GM18870 (cell line): ENCODE data around the gene GPR39.
"Not testable (repeated sequence)": the region's sequence is repeated elsewhere in the genome, so short reads cannot be mapped to it uniquely, and the experiment has no call there.

Experiments used
- ATAC-seq: cut with Tn5 transposase; IDR thresholded peaks from one replicate; pipeline ENCODE4 v1.9.1; 2021; ENCODE audit warnings: moderate library complexity; ENCODE audit not compliant: unreplicated experiment

Gene GPR39

GRCh38 chr2:132489150-132489549 lies 72.5 kb downstream of the GPR39 start:
- ATAC-seq = no peak

DNA sequence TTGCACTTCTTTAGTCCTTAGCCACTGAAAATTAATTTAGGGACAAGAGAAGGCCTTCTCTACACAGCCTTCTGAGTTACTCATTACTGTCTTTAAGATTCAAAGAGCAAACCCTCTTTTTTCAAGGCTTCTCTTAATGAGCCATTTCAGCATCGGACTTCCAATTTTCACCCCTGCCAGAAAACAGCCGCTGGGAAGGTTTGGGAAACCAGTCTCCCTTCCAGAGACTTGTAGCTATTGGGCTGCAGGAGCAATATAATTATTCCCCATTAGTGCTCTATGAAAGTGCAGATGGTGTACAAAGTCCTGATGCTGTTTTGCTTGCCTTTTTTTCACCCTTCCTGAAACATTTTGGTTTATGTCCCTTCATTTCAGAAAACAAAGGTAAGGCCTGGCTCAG lies 79.3 kb downstream of the GPR39 start:
- no peak for ATAC-seq

- no peak for ATAC-seq
These were observed 80.0 kb downstream of the GPR39 start for GRCh38 chr2:132496555-132496954.

DNA sequence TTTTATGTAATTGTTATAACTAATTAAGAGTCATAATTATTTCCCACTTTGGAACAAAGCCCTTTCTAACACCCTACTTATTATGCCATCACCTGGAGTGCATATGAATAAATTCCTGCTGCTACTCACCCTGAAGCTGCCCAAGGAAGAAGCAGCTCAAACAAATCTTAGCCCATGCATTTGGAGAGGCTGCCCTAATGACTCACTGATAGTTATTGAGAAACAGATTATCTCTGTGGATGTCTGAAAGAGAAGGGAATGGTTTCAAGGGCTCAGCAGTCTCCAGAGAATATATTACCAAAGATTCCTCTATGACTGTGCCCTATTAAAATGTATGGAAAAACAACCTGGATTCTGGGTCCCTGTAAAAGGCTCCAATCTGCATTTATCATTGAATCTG lies 81.0 kb downstream of the GPR39 start:
- no peak for ATAC-seq

- no peak for ATAC-seq
These were observed 87.1 kb downstream of the GPR39 start for GRCh38 chr2:132503701-132504100.

GRCh38 chr2:132515010-132515409 lies 98.4 kb downstream of the GPR39 start:
- ATAC-seq = no peak

- no peak for ATAC-seq
These were observed 100.8 kb downstream of the GPR39 start for GRCh38 chr2:132517386-132517785.

- ATAC-seq = no peak
These were observed 101.7 kb downstream of the GPR39 start for GRCh38 chr2:132518302-132518701.

- ATAC-seq = no peak
These were observed 103.0 kb downstream of the GPR39 start for GRCh38 chr2:132519566-132519965.

GRCh38 chr2:132521341-132521740 lies 104.7 kb downstream of the GPR39 start:
- no peak for ATAC-seq

DNA sequence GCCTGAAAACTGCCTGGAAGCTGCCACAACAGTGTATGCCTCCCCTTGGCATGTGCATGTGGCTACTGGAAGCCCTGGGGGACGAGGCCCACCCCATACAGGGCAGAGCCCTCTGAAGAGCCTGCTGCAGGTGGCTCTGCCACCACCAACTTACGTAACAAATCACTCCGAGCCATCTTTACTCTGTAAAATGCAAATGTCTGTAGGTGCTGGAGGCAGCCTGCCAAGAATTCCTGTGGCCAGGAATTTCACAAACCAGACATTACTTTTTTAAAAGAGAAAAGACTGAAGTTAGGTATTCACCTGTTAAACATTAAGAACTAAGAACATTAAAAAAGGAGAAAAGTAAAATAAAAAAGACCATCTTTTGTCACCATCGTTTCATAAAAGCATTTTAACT lies 106.3 kb downstream of the GPR39 start:
- ATAC-seq = no peak

DNA sequence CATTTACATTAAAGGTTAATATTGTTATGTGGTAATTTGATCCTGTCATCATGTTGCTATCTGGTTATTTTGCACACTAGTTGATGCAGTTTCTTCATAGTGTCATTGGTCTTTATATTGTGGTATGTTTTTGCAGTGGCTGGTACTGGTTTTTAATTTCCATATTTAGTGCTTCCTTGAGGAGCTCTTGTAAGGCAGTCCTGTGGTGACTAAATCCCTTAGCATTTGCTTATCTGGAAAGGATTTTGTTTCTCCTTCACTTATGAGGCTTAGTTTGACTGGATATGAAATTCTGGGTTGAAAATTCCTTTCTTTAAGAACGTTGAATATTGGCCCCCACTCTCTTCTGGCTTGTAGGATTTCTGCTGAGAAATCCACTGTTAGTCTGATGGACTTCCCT lies 120.5 kb downstream of the GPR39 start:
- ATAC-seq = not testable (repeated sequence)

DNA sequence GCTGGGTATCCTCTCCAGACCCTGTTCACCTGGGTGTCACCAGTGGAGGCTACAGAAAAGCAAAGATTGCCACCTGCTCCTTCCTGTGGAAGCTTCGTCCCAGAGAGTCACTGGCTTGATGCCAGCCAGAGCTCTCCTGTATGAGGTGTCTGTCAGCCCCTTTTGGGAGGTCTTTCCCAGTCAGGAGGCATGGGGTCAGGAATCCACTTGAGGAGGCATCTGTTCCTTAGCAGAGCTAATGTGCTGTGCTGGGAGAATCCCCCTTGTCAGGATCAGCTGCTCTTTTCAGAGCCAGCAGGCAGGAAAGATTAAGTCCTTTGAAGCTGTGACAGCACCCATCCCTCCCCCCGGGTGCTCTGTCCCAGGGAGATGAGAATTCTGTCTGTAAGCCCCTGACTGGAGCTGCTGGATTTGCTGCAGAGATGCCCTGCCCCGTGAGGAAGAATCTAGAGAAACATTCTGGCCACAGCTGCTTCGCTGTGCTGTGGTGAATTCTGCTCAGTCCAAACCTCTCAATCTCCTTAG lies 121.8 kb downstream of the GPR39 start:
- no peak for ATAC-seq

DNA sequence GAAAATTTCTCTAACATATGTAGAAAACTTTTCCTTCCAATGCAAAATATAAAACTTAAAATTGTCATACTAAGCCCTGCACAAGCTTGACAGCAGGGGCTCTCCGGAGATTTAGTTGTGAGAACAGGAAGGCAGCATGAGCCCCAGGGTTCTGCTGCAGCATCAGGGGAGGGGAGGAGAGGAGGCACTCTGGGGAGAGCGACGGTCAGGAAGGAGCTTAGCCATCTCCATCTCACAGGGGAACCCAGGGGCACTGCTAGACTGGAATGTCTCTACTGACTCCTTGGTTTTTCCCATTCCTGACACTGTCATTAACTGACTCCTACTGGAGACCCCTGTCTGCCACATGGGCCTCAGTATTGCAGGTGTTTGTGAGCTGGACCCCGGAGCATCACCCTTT lies 123.6 kb downstream of the GPR39 start:
- ATAC-seq = no peak

DNA sequence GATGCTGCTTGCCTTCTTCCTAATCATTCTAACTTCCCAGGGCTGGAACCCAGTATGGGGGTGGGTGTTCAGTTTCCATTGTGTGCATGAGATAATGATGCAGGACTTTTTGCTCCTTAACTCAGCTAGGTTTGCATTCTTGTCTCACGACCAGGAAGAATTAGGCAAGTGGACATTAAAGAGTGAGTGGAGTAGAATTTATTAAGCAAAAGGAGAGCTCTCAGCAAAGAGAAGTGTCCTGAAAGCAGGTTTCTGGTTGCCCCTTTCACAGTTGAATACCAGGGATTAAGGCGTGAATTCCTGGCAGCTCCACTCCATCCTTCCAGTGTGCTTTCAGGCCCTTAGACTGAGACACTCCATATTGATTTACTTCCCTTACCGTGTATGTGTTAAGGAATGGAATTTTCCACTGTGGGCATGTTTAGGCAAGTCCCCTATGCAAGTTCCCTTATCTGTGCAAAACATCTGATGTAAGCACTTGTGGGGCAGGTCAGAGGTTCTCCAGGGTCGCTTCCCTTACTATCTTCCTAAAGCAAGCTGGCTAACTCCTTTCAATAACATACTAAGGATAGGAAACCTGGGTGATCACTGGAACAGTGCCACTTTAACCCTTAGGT lies 126.5 kb downstream of the GPR39 start:
- no peak for ATAC-seq

DNA sequence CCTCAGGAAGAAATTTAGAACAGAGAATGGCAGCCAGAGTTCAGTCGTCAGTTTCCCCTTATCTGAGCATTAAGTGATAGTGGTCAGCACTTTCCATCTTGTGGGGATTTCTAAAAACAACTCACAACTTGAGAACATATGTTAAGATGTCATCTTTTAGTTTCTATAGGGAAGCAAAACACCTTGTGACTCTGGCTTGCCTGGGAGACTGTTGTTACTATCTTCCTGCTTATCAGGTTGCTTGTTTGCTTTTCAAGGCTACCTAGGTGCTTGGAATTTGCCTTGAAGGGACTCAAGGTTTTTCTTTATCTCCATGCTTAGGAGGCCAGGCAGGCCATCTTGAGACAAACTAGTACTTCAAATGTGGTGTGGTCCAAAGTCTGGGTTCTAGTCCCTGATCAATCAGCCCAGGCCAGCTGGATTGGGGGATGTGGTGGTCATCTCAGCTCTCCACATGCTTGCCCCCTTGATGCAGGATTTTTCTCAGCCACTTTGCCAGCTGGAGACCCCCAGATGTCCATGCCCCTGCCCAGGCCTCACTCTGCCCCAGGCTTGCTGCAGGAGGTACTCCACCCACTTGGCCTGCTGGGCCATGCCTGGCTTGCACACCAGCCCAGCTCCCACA lies 127.5 kb downstream of the GPR39 start:
- no peak for ATAC-seq

- no peak for ATAC-seq
These were observed 130.6 kb downstream of the GPR39 start for GRCh38 chr2:132547090-132547687.

DNA sequence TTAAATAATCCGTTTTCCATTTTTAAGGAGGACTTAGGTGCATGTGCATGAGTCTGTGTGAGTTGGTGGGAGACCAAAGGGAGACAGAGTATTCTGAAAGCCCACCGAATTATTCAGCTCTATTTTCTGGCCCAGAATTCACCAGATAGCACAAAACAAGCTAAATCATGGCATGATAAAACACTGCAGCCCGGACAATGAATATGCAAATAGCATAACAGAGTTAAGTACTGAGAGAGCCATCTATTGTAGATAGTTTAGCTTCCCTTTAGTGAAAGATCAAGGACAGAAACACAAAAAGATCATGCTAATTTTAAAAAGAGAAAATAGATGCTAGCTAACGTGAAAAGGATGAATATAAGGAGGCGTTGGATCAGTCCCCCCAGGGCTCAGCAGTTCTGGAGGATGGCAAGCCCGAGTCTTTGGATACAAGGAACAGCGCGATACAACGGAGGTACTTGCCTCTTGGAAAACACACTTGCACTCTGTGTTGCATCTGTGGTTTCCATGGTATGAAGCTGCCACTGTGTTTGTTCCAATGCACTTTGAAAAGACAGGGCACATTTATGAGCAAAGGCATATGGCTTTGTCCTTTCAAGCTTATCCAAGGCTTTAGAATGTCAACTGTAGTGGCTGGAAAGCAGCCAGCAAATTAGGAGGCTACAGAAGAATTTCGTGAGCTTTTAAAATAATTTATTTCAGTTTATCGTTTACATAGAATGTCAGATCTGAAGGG lies 133.5 kb downstream of the GPR39 start:
- ATAC-seq = no peak

- no peak for ATAC-seq
These were observed 134.3 kb downstream of the GPR39 start for GRCh38 chr2:132550946-132551345.

- no peak for ATAC-seq
These were observed 141.1 kb downstream of the GPR39 start for GRCh38 chr2:132557694-132558093.

DNA sequence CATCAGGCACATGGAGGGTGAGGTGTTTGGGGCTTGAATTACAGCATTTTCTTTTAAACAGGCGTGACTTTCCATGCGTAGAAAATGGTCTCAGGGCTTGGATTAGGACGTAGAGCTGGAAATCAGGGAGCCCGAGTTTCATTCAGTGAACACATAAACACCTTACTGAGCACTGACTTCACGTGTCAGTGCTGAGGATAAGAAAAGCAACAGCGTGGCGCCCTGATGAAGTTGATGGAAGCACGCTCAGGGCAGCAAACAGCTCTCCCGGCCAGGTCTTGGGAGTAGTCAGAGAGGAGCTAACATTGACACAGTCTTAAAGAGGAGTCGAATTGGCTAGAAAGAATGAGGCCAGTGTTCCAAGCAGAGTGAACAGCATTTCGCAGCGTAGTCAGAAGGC lies 142.7 kb downstream of the GPR39 start:
- ATAC-seq = no peak

GRCh38 chr2:132559921-132560320 lies 143.3 kb downstream of the GPR39 start:
- no peak for ATAC-seq
